ENCODE measurements around the gene DLG2.

GRCh38 chr11:85086504-85087284, 540.5 kb downstream of the DLG2 start:
- no peak for TF ChIP-seq MAFK (IDR thresholded peaks at IDR 0.05; ENCODE audit: low read depth, low read length)
- TF ChIP-seq CTCF (conservative IDR thresholded peaks at IDR 0.05; ENCODE audit: low read depth, low read length): no peak

All from IMR-90 (cell line).